Fibroblast of villous mesenchyme (primary cell): ENCODE measurements around the gene EPN1. TPM values are rescaled to one million over a fixed set of nuclear protein-coding genes. Genes with fewer than 3 reads are reported as not detected.

Source experiments
- DNase-seq: peaks from one replicate; pipeline ENCODE4 v3.0.0-alpha.2; 2010; ENCODE audit warnings: low read depth
- H3K4me3 ChIP-seq: 2 replicates; pipeline ENCODE4 v1.5.1; 2011; ENCODE audit warnings: low read depth, mild to moderate bottlenecking, low read length
- CTCF ChIP-seq: IDR thresholded peaks from 2 replicates; pipeline ENCODE4 v1.5.1; 2012; ENCODE audit warnings: low read depth, mild to moderate bottlenecking, low read length; ENCODE audit not compliant: insufficient read depth
- total RNA-seq: library from RNA; depleted of rRNA; stranded (reverse); fragments of >200 nt; gene quantifications from 2 replicates; pipeline ENCODE4 v1.2.3, GENCODE V29; 2012

Gene EPN1
- total RNA-seq, 1 donor: 17.7 TPM

GRCh38 chr19:55642153-55643002 is 32.6 kb upstream of the EPN1 start:
- H3K4me3 ChIP-seq: peak overlapping the region; percentile 72
- TF ChIP-seq CTCF: no peak
- DNase-seq: peak; percentile 31

- peak; percentile 79 for DNase-seq
- no peak for TF ChIP-seq CTCF
- peak within 1 kb of the TSS; percentile 72 for H3K4me3 ChIP-seq
Observed at GRCh38 chr19:55643003-55643886, 31.8 kb upstream of the EPN1 start, which contains the start of gene ZNF581. ZNF581 (plus strand) TSS chr19:55643649; CDS start chr19:55644572, 923 bp downstream.

- DNase-seq: no peak
- TF ChIP-seq CTCF: no peak
- H3K4me3 ChIP-seq: peak overlapping the region; percentile 72
Observed at GRCh38 chr19:55643887-55644176, 31.2 kb upstream of the EPN1 start.

- peak overlapping the region; percentile 72 for H3K4me3 ChIP-seq
- TF ChIP-seq CTCF: no peak
- DNase-seq: no peak
Observed at GRCh38 chr19:55644191-55644833, 30.7 kb upstream of the EPN1 start.

GRCh38 chr19:55644842-55645511 is 30.0 kb upstream of the EPN1 start:
- H3K4me3 ChIP-seq: peak overlapping the region; percentile 72
- TF ChIP-seq CTCF: no peak
- DNase-seq: no peak

GRCh38 chr19:55645512-55645881 is 29.5 kb upstream of the EPN1 start:
- no peak for TF ChIP-seq CTCF
- no peak for DNase-seq
- no peak overlapping the region for H3K4me3 ChIP-seq
